DMS114 treated with DMSO at 0.1 percent for 48 hours (cell line): ENCODE measurements around the gene UBE2S.
"Not testable (repeated sequence)": the region's sequence is repeated elsewhere in the genome, so short reads cannot be mapped to it uniquely, and the experiment has no call there.

Experiments
- DNase-seq: peaks from one replicate; lab custom pipeline; 2025; ENCODE audit not compliant: unreplicated experiment; lab: John Stamatoyannopoulos, UW

UBE2S gene

GRCh38 chr19:55440411-55441105, 33.0 kb upstream of the UBE2S start:
- DNase-seq: no peak

DNA sequence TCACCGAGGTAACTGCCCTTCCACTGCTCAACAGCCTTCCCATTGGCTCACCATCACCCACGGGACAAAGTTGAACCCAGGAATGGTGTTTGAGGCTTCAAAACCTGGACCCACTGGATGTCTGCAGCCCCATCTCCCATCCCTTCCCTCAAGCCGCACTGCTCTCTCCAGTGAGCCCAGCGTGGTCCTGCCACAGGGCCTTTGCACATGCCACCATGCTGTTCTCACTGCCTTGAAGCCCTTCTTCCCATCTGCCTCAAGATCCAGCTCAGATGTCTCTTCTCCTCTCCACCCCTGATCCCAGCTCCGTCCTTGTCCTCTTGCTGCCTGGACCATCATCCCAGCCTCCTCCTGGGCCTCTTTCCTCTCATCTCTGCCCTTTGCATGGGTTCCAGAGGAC, 31.5 kb upstream of the UBE2S start:
- no peak for DNase-seq

GRCh38 chr19:55437410-55437809, 29.8 kb upstream of the UBE2S start:
- DNase-seq: no peak

DNA sequence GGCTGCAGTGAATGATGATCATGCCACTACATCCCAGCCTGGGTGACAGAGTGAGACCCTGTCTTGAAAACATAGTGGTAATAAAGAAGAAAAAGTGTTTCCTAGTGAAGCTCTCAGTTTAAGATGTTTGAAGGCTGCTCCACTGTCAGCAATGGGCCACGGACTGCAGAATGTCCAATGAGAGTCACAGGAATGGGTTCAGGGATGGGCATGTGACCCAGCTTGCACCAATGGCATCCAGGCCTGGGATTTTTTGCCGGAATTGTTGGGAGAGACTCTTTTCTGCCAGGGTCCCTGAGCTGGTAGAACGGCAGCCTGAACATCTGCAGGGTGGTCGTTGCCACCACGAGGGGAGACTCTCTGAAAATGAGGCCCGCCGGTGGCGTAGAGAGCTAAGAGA, 29.3 kb upstream of the UBE2S start:
- DNase-seq: no peak

- no peak for DNase-seq
Observed at GRCh38 chr19:55435020-55435419, 27.4 kb upstream of the UBE2S start.

GRCh38 chr19:55434356-55434919, 26.9 kb upstream of the UBE2S start:
- no peak for DNase-seq

DNA sequence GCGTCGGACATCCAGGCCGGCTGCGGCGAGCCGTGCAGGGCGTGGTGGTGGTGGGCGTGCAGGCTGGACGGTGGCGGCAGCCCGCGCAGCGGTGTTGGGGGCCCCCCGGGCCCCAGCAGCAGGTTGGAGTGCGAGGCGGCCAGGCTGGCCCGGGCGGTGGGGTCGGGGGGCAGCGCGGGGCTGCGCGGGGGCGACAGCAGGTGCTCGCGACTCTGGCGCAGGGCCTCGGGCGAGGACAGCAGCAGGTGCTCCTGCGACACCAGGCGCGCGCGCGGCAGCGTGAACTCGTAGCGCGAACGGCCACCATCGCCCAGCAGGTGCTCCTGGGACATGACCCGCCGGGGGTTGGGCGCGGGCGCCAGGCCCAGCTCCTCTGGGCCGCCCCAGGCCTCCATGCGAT, 25.7 kb upstream of the UBE2S start:
- DNase-seq: no peak

DNA sequence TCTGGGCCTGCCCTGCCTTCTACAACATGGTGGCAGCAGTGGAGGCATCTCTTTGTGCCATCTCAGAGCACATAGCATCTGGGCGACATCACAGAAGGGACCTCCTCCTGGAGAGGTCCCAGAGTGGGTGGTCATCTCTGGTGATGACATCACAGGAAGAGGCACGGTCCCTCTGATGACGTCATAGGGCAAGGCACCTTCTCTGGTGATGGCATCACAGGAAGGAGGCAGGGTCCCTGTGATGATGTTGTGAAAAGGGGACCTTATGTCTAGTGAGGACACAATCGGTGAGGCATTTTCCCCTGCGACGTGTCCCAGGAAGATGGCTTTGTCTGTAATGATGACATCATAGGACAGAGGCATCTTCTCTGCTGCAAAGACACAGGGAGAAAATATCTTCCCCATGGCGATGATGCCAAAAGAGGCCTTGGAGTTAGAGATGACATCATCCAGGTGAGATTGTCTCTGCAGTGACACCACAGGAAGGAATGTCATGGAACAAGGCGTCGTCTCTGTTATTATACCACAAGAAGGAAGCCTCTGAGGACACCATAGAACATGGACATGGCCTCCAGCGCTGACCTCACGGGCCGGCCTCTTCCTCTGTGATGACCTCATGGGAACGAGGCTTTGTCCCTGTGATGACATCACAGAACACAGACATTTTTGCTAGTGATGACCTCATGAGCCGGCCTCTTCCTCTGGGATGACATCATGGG, 24.8 kb upstream of the UBE2S start:
- DNase-seq: no peak

GRCh38 chr19:55431183-55431582, 23.6 kb upstream of the UBE2S start:
- no peak for DNase-seq

DNA sequence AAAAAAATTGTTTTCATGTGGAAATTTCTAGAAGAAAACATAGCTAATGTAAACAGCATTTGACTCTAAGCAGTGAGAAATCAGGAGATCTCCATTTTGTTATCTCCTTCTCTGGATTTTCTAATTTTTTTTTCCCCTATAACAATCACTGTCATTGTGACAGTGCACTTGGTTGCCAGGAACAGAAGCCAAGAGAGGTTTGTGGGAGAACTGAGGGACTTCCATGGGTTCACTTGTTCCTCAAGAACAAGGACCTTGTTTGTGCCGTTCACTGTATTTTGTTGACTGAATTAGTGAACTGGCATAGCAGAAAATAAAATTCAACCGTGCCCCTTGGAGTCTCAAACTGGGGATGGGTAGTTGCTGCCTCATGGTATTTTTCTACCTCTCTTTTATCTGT, 18.5 kb upstream of the UBE2S start:
- DNase-seq: no peak

DNA sequence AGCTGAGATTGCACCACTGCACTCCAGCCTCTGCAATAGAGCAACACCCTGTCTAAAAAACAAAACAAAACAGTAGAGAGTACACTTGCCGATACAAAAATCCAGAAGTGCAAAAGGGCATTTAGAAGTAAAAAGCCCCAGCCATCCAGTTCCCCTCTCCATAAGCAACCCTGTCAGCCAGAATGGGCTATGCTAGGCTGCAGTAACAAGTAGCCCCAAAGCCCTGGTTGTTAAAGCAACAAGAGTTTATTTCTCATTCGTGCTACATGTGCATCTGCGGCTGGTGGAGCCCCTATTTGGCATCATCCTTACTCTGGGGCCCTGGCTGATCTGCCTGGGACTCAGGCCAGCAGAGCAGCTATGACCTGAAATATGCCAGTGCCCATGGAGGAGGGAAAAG, 16.9 kb upstream of the UBE2S start:
- DNase-seq: no peak

- DNase-seq: no peak
Observed at GRCh38 chr19:55423225-55424005, 15.8 kb upstream of the UBE2S start.

DNA sequence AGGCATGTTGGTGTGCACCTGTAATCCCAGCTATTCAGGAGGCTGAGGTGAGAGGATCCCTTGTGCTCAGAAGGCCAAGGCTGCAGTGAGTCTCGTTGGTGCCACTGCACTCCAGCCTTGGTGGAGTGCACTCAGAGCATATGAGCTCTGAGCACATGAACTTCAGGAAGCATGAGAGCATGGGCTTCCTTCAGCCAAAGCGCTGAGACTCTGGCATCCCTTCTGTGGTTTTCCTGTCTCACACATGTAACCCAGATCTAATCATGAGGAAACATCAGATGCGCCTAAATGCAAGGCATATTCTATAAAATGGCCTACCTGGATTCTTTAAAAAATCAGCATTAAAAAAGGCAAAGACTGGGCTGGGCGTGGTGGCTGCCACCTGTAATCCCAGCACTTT, 13.7 kb upstream of the UBE2S start:
- not testable (repeated sequence) for DNase-seq

GRCh38 chr19:55419624-55420236, 12.1 kb upstream of the UBE2S start:
- DNase-seq: no peak

GRCh38 chr19:55419103-55419502, 11.5 kb upstream of the UBE2S start:
- DNase-seq: no peak

DNA sequence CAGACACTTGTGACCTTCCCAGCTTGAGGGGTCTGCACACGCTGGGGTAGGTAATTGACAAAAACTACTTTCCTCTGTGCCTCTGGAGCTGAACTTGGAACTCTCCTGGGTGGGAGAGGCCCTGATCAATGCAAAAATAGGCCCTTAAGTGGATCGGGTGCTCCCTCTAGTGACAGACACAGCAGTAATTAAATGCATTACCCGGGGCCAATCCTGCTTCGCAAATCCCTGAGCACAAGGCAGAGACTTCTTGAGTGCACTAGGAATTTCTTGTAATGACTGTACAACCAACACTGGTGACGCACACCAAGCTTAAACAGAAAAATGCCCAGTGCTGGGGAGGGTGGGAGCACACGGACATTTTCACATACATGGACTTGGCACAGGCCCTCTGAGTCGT, 10.6 kb upstream of the UBE2S start:
- DNase-seq: peak; percentile 58

GRCh38 chr19:55410168-55410567, 2.6 kb upstream of the UBE2S start:
- no peak for DNase-seq

DNA sequence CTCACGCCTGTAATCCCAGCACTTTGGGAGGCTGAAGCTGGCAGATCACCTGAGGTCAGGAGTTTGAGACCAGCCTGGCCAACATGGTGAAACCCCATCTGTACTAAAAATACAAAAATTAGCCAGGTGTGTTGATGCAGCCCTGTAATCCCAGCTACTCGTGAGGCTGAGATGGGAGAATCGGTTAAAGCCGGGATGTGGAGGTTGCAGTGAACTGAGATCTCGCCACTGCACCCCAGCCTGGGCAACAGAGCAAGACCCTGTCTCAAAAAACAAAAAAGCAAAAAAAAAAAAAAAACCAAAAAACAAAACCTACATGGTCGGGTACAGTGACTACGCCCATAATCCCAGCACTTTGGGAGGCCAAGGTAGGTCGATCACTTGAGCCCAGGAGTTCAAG, 1.6 kb upstream of the UBE2S start:
- DNase-seq: not testable (repeated sequence)

GRCh38 chr19:55408533-55408872, 915 bp upstream of the UBE2S start:
- no peak for DNase-seq

GRCh38 chr19:55407800-55408532, 378 bp upstream of the UBE2S start:
- peak; percentile 98 for DNase-seq
